ENCODE results near the gene PRR18. TPM values are rescaled to one million over a fixed set of nuclear protein-coding genes. Genes with fewer than 3 reads are reported as not detected.

Gene PRR18
- total and polyA plus RNA-seq, 2 of the 8 experiments (the other 6 are each of a cell fraction or from before 2014, with no cell fraction given) = 0.08 to 0.19 TPM

GRCh38 chr6:166346449-166346848, 38.3 kb upstream of the PRR18 start:
- Histone ChIP-seq H2BK15ac (ENCODE audit: low read length) (no peak overlapping the region), H3K4me1 (replicated peaks in 1 of 4; ENCODE audit: control insufficient read depth in 3 of 4, insufficient read depth in 4 of 4, low read length in 3 of 4) (no peaks in the 10 kb centered on the region; a peak in 1 of 7 replicates), H3K4me2 (ENCODE audit: insufficient read depth in 1 of 2, low read depth in 2 of 2, low read length in 2 of 2) (no peak overlapping the region), H4K5ac (ENCODE audit: insufficient read length, low read depth, low read length) (no peak overlapping the region), H4K20me1 (replicated peaks in 1 of 2; ENCODE audit: control insufficient read depth in 1 of 2, insufficient read depth in 2 of 2, low read length in 2 of 2) (peaks cover 0 to 2% of the 10 kb centered on the region in 2 experiments), H3K23me2 (ENCODE audit: low read depth, low read length) (peaks cover 7% of the 10 kb centered on the region), H3K56ac (replicated peaks; ENCODE audit: insufficient read length, low read depth, low read length) (no peak overlapping the region), H3K27ac (ENCODE audit: low read depth, low read length) (no peak overlapping the region), H3K79me2 (ENCODE audit: control insufficient read depth in 1 of 2, insufficient read depth in 2 of 2, low read length in 2 of 2) (peaks cover 7 to 9% of the 10 kb centered on the region in 2 experiments), H3K23ac (ENCODE audit: insufficient read length) (no peak overlapping the region), H3K14ac (ENCODE audit: insufficient read length) (no peak overlapping the region), H4K8ac (ENCODE audit: extremely low read depth, insufficient read depth, low read length) (no peak overlapping the region), H2AFZ (ENCODE audit: low read length) (no peak overlapping the region), H3K36me3 (ENCODE audit: control insufficient read depth in 2 of 4, insufficient read depth in 4 of 4, low read length in 3 of 4) (no peaks in the 10 kb centered on the region), H3K9me3 (ENCODE audit: insufficient read depth in 2 of 2, low read depth in 1 of 2, low read length in 1 of 2) (no peaks in the 10 kb centered on the region), H2BK12ac (ENCODE audit: low read depth, low read length) (no peak overlapping the region), H2BK20ac (ENCODE audit: low read length) (no peak overlapping the region), H2BK120ac (replicated peaks; ENCODE audit: low read depth, low read length) (no peak overlapping the region), H3K9ac (replicated peaks in 1 of 4; ENCODE audit: extremely low read depth in 1 of 4, low read depth in 3 of 4, low read length in 3 of 4) (no peak overlapping the region), H3K79me1 (ENCODE audit: low read depth, low read length) (peaks cover 2% of the 10 kb centered on the region; the same call in 1 of the 2 replicates), H3K4me3 (ENCODE audit: extremely low read depth in 1 of 4, insufficient read depth in 2 of 4, low read depth in 3 of 4, low read length in 4 of 4) (no peak overlapping the region), H3K4ac (replicated peaks; ENCODE audit: insufficient read length, low read depth, low read length) (no peak overlapping the region), H4K91ac (replicated peaks; ENCODE audit: insufficient read length, low read length) (no peak overlapping the region), H3K27me3 (replicated peaks in 1 of 4; ENCODE audit: control insufficient read depth in 3 of 4, extremely low read depth in 1 of 4, insufficient read depth in 3 of 4, low read length in 3 of 4) (no peaks in the 10 kb centered on the region), H2BK5ac (ENCODE audit: low read depth, low read length) (no peak overlapping the region), H3K18ac (ENCODE audit: extremely low read depth, low read length) (no peak overlapping the region), H2AK5ac (ENCODE audit: low read depth, low read length) (no peak overlapping the region)
- WGBS, 2 experiments (ENCODE audit: extremely low coverage in 1 of 2, insufficient coverage in 1 of 2, insufficient read length in 1 of 2, insufficient replicate concordance in 2 of 2, low coverage in 1 of 2, low lambda C conversion rate in 2 of 2, missing lambda C conversion rate in 1 of 2) = 94% methylated on average over 3 of the region's 3 CpGs; no CpG with 5 or more reads in 1 of the 2 experiments
- DNase-seq (ENCODE audit: low read depth in 1 of 2, low spot score in 2 of 2) = no peak
- POLR2A ChIA-PET (ENCODE audit: partially characterized antibody) = no interaction called here
- TF ChIP-seq SP4 (IDR thresholded peaks at IDR 0.05; ENCODE audit: low read length) (no peak), ZNF274 (IDR thresholded peaks at IDR 0.05; ENCODE audit: borderline replicate concordance, extremely low read depth, low read length) (no peak), RXRA (IDR thresholded peaks at IDR 0.05; ENCODE audit: insufficient read depth, low read depth, low read length) (no peak), RFX5 (IDR thresholded peaks at IDR 0.05; ENCODE audit: borderline replicate concordance, low read depth, low read length) (no peak), SUZ12 (IDR thresholded peaks at IDR 0.05; ENCODE audit: low read length) (no peak), CHD2 (IDR thresholded peaks at IDR 0.05; ENCODE audit: low read length) (no peak), USF2 (IDR thresholded peaks at IDR 0.05; ENCODE audit: low read length) (no peak), TAF1 (IDR thresholded peaks at IDR 0.05; ENCODE audit: low read depth, low read length) (no peak)
- FAIRE-seq = no peak
- CTCF ChIA-PET (ENCODE audit: partially characterized antibody) = interaction anchor here (0.6 to 1.3 kb wide), 3 partner anchors 33 to 1018 kb away, joined by 3 to 4 read pairs (median 3); no protein-coding TSS in a partner anchor

Data from H1 (cell line).